ENCODE measurements around the gene SOX8.

SOX8 gene

DNA sequence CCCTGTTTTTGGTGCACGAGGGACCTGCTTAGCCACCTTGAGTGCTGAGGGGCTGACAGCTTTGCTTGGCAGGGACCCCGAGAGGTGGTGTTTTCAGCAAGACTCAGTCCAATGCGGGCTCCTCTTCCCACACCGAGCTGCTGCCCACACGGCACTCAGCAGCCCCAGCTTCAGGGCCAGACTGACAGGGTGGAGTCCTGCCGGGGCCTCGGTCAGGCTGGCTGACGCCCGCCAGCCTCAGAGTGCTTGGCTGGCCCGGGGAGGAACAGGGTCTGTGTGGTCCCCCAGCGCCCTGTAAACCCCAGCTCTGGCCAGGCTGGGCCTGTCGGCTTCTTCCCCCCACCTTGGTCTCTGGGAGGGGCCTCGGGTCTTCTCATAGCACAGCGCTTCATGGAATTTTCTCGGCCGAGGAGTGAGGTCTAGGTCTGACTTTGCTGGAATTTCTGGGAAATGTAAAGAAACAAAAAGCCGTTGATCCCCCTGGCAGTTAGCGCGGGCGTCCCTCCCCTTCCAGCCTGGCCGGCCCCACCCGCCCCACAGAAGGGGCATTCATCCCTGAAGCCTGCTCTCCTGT, 2.6 kb downstream of the SOX8 start:
- DNase-seq (ENCODE audit: low read depth) = no peak
- H3K4me3 ChIP-seq (ENCODE audit: low read depth, low read length) = peak overlapping the region; percentile 48

DNA sequence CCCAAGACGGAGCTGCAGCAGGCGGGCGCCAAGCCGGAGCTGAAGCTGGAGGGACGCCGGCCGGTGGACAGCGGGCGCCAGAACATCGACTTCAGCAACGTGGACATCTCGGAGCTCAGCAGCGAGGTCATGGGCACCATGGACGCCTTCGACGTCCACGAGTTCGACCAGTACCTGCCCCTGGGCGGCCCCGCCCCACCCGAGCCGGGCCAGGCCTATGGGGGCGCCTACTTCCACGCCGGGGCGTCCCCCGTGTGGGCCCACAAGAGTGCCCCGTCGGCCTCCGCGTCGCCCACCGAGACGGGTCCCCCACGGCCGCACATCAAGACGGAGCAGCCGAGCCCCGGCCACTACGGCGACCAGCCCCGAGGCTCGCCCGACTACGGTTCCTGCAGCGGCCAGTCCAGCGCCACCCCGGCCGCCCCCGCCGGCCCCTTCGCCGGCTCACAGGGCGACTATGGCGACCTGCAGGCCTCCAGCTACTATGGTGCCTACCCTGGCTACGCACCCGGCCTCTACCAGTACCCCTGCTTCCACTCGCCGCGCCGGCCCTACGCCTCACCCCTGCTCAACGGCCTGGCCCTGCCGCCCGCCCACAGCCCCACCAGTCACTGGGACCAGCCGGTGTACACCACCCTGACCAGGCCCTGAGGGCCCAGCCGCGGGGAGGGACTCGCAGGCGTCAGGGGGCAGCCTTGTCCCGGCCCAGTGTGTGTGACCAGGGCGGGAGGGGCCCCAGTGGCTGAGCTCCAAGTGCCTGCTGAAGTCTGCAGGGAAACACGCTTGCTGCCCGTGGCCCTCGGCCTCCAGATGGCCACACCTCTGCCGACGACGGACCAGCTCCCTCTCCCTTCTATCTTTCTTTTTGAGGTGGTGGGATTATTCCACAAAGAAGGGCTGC, 3.4 kb downstream of the SOX8 start:
- H3K4me3 ChIP-seq (ENCODE audit: low read depth, low read length) = peak overlapping the region; percentile 3
- DNase-seq (ENCODE audit: low read depth) = no peak

DNA sequence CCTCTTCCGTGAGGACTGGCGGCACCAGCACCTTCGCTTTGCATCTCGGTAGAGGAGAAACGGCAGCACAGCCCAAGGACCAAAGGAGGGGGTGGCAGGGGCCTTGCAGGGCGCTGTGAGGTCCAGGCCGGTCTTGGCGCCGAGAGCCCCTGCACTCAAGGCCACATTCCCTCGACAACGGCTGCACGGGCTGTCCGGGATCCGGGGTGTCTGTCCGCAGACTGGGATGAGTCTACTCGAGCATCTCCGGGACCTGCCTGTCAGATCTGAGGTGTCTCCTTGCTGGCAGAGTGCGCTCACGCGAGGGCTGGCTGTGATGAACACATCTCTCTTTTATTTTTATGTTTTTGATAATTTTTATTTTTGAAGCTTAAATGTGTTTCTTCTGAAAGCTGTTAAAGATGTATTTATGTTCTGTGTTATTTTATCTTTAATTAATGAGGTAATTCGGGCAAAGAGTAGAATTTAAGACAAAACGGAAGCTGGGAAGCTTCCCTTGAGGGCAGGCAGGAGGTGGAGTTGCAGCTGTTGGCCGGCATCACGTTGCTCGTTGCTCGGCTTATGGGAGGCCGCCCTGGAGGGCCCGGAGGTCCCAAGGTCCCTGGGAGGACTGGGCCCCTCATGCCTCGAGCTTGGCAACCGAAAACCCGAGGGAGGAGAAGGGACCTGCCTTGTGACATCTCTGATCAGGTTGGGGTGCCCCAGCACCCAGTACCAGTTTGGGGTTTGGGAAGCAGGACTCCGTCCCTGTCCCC, 4.3 kb downstream of the SOX8 start:
- no peak for DNase-seq (ENCODE audit: low read depth)
- peak overlapping the region; percentile 3 for H3K4me3 ChIP-seq (ENCODE audit: low read depth, low read length)

DNA sequence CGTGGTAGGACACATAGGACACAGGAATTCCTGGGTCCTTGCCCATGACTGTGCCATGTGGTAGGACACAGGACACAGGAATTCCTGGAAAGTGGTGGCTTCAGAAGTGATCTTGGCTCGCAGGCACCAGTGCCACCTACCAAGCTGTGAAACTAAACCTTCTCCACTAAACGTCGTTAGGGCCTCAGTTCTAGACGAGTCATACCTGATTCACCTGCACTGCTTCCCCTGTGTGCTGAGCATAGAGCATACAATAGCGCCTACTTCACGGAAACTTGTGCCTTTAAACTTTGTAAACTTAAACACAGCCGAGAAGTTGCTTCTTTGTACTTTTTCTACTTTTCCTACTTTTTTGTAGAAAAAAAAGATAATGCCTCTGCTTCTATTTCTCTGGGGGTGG, 4.8 kb downstream of the SOX8 start:
- DNase-seq (ENCODE audit: low read depth) = no peak
- no peak overlapping the region for H3K4me3 ChIP-seq (ENCODE audit: low read depth, low read length)

DNA sequence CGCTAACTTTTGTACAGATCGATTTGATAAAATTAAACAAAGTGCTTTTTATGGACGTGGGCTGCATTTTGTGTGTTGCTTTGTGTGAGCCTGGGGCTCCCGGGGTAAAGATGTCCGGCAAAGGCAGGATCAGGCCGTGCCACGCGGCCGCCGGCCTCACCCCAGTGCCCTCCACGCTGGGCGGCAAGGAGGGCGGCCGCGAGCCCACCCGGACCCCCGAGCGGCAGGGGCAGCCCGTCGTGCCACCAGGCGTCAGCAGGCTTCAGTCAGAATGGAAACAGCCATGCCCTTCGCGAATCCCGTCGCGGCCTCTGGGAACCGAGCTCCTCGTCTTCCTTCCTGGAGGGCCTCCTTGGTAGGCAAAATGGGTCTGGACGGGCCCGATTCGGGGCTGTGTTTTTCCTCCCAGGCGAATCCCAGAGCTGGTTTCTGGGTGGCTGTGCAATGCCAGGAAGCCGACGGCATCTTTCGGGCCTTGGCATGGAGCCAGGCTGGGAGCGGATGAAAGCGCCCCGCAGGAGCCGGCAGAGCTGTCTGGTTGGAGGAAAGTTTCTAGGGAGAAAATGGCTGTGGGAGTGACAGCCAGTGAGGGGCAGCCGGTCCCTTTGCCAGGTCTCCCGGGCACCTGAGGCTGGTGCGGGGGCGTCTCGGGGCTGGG, 5.5 kb downstream of the SOX8 start:
- H3K4me3 ChIP-seq (ENCODE audit: low read depth, low read length) = no peak overlapping the region
- no peak for DNase-seq (ENCODE audit: low read depth)

DNA sequence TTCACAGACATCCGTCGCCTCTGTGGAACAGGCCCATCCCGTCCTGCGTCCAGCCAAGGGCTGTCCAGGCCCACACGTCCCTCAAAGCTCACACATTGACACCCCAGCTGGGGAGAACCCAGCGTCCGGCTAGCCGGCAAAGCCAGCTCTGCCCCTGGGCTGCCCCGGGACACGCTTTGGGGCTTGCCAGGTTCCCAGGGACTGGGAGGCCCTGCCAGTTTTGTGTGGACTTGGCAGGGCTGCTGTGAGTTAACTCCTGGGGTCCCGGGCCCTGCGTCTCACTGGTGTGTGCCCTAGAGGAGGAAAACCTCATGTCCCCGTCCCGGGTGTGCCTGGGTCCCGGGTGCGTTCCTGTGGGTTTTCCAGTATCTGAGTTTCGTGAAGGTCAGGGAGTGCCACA, 6.3 kb downstream of the SOX8 start:
- no peak overlapping the region for H3K4me3 ChIP-seq (ENCODE audit: low read depth, low read length)
- no peak for DNase-seq (ENCODE audit: low read depth)

DNA sequence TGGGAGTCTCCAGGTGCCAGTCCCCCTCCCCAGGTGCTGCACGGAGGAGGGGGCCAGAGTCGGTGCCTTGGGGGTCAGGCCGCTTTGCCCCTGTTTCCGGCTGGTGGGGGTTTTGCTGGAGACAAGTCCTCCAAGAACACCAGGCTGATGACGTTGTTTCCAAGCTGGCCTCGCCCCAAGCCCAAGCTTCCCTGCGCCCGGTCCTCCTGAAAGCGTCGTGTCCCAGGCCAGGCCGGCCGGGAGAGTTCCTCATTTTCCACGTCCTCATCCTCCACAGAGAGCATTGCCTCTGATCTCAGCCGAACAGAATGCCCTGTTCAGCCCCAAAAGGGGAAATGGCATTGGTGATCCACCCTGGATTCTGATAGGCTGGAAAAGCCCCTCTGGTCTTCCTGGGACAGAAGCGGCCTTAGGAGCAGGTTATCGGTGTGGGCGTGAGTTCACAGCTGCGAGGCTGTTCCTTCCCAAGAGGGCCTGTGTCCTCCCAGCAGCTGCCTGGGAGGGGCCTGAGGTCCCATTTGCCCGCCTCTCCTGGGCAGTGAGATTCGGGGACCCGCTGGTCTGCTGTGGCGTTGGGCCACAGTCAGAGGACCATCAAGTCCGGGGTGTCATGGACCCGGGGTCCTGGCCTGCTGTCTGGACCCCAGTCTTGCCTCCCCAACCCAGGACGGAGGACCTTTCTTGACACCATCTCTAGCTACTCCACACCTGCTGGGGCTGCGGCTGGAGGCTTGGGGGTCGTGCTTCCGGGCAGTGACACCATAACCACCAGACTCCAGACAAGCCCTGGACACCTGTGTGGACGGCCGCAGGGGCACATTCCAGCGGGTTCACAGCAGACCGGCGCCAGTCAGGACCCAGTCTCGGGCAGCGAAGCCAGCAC, 7.1 kb downstream of the SOX8 start:
- H3K4me3 ChIP-seq (ENCODE audit: low read depth, low read length) = no peak overlapping the region
- DNase-seq (ENCODE audit: low read depth) = no peak

DNA sequence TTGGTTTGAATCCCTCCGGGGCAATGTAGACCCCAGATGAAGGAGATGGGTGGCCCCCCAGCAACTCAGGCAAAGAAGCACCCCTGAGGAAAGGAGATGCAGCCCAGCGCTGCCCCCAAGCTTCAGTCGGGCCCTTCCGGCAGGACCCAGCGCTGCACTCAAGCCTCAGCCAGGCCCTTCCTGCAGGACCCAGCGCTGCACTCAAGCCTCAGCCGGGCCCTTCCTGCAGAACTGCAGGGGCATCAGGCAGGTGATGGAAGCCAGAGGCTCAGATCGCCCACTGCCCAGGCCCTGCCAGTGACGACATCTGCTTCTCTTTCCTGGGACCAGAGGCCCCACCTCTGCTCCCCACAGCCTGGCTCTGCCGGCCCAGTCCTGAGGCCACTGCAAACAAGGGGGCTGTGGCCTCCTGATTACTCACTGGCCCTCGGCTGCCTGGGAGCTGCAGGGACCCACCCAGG, 7.8 kb downstream of the SOX8 start:
- H3K4me3 ChIP-seq (ENCODE audit: low read depth, low read length) = no peak overlapping the region
- DNase-seq (ENCODE audit: low read depth) = no peak

DNA sequence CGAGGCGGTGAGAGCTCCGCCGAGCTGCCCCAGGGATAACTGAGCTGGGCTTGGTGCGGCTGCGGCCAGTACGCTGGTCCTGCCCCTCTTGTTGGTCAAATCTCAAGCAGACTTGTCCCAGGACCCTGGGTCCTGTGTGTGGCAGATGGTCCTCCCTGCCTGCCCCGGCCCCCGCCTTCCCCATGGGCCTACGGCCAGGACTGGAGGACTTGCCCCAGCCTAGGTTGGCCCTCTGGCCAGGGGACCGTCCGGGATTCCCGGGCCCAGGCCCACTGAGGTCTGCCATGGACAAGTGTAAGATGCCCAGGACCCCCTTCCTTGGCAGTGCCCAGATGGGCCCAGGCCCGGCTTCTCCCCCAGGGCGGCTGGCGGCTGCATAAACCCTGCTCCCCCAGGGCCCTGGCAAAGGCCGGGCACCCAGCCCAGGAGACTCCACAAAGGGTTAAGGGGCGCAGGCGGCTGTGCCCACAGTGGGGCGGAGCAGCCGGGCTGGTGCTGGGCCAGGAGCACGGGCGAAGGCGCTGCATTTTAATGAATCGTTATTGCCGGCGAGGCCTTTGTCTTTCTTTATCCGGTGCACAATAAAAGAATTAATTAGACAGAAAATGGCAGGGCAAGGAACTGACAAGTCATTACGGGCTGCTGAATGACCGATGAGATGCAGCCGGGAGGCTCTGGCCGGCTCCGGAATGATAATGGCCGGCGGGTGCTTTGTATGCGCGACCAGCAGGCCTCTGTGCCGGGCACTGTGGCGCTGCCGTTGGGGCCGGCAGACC, 9.1 kb downstream of the SOX8 start:
- H3K4me3 ChIP-seq (ENCODE audit: low read depth, low read length) = no peak overlapping the region
- no peak for DNase-seq (ENCODE audit: low read depth)

DNA sequence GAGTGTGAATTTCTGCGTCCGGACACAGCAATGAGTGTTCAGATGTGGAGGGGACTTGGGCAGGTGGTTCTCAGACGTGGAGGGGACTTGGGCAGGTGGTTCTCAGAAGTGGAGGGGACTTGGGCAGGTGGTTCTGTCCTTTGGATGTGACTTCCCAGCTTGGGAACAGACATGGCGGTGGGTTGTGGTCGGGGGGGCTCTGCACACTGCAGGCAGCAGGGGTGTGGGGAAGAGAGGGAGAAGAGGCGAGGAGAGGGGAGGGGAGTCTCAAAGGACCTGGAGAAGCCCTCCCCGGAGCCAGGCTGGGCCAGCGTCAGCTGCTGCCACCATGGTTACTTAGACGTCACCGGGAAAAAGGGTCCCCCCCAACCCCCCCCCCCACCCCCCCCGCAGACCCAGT, 9.8 kb downstream of the SOX8 start:
- no peak overlapping the region for H3K4me3 ChIP-seq (ENCODE audit: low read depth, low read length)
- no peak for DNase-seq (ENCODE audit: low read depth)

DNA sequence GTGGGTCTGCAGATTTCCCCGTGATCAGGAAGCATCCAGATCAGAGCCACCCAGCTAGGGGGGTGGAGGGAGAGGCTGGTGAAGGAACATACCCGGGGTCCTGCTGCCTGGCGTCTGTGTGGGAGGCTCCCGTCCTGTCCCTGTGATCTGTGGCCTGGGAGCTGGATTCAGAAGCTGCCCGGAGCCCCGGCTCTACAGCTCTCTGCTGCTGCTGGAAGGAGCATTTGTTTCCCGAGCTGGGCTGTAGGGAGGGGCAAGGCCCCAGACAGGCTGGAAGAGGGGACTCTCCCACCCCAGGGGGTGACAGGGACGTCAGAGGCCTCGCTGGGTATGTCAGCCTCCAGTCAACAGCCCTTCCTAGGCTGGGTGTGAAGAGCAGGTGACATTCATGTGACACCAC, 10.2 kb downstream of the SOX8 start:
- no peak overlapping the region for H3K4me3 ChIP-seq (ENCODE audit: low read depth, low read length)
- no peak for DNase-seq (ENCODE audit: low read depth)

DNA sequence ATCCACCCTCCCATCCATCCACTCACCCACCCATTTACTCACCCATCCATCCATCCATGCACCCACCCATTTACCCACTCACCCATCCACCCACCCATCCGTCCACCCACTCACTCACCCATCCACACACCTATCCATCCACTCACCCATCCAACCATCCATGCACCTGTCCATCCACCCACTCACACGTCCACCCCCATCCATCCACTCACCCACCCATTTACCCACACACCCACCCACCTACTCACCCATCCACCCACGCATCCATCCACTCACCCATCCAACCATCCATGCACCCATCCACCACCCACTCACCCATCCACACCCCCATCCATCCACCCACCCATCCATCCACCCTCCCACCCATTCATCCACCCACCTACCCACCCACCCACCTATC, 12.2 kb downstream of the SOX8 start:
- no peak for DNase-seq (ENCODE audit: low read depth)
- no peak overlapping the region for H3K4me3 ChIP-seq (ENCODE audit: low read depth, low read length)

DNA sequence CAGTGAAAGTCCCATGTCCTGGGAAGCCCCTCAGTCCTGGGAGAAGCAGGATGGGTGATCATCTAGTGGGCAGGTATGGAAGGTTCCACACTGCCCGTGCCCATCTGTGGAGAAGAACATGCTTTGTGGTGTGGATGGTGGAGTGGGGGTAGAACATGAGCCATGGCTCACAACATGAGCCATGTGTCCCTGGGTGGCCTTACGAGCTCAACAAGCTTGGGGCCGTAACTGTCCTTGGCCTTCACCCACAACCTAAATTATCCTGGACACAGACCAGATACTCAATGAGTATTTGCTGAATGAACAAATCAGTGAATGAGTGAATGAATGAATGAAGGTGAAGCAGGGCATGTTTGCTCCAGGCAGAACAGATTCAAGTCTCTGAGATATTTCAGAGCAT, 13.5 kb downstream of the SOX8 start:
- H3K4me3 ChIP-seq (ENCODE audit: low read depth, low read length) = no peak overlapping the region
- DNase-seq (ENCODE audit: low read depth) = peak; percentile 29

DNA sequence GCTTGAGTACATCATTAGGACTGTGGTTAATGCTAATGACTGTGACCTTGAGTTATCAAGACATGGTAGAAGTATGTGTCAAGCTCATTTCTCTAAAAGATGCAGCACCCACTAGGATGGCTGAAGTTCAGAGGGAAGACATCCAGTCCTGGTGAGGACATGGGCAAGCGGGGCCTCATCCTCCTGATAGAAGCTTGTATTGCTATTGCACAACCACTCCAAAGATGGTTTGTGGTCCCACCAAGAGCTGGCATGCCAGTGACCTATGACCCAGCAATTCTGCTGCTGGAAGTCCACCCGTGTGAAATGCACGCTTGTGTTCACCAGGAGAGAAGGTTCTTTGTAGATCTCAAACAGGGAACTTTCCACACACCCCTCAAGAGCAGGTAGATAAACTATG, 14.2 kb downstream of the SOX8 start:
- no peak for DNase-seq (ENCODE audit: low read depth)
- no peak overlapping the region for H3K4me3 ChIP-seq (ENCODE audit: low read depth, low read length)

DNA sequence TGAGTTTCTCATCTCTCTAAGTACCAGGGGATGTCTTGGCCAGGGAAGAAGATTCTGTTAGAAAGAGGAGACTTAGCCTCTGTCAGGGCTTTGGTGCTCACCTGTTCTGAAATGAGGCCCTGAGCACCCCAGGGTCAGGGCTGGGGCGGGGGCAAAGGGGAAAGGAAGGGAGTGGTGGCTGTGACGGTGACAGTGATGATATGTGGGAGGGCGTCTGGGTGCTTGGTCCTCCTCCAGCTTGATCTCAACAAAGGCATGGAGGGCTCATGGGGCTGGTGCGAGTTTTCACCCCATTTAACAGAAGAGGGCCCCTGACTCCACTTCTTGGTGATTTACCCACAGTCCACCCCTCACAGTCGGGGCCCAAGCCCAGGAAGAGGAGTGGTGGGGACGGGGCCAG, 15.1 kb downstream of the SOX8 start:
- H3K4me3 ChIP-seq (ENCODE audit: low read depth, low read length) = no peak overlapping the region
- no peak for DNase-seq (ENCODE audit: low read depth)

DNA sequence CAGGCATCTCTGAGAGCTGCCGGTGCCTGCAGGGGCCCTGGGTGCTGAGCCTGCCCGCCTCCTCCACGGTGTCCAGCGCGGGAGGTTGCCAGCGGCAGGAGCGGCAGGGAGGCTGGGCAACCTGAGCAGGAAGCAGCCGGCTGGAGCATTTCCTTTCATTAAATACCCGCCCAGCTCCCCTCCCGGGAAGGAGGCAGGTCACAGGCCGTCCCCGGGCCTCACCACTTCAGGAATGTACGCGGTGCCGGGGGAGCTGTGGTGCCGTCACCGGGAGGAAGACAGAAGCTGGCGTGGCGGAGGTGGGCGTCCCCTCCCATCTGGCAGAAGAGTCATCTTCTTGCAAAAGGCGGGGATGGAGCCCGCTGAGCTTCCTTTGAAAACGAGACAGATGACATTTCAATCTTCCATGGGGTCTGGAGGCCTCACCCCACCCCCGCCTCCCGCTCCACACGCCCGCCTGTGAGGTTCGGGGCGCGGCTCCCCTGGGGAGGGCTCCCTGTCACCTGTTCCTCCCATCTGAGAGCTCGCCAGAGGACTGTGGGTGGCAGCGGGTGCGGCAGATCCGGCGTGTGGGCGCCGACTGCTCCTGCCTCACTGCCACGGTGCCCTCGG, 16.0 kb downstream of the SOX8 start:
- DNase-seq (ENCODE audit: low read depth) = peak; percentile 25
- no peak overlapping the region for H3K4me3 ChIP-seq (ENCODE audit: low read depth, low read length)

DNA sequence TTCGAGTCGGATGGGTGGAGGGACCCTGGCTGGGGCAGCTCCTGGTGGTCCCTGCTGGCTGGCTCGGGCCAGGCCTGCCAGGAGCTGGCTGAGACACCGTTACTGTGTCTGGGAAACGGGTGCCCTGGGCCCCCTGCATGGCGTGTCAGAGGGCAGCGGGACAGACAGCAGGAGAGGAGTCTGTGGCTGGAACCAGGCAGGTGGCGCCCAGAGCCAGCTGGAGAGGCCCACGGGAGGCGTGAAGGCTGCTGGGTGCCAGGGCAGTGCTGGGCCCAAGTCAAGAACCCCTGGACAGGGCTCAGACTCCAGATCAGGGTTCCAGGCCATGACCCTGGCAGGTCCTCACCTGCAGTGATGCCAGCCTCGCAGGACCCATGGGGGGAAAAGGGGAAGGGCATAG, 16.6 kb downstream of the SOX8 start:
- no peak for DNase-seq (ENCODE audit: low read depth)
- H3K4me3 ChIP-seq (ENCODE audit: low read depth, low read length) = no peak overlapping the region

DNA sequence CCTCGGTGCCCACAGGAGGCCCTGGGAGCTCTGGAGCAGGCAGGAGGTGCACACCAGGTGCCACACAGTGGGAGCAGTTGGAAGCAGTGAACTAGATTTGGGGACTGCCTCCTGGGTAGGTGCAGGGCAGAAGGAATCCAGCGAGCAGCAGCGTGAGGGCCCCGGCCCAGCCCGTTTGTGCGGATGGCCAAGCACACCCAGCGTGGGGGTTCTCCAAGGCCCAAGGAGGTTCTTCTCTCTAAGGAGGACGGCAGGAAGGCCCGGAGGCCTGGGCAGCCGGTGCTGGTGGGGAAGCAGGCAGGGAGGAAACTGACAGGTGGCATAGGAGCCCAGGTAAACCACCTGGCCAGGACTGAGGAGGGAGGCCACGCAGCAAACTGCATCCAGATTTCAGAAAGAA, 17.0 kb downstream of the SOX8 start:
- DNase-seq (ENCODE audit: low read depth) = no peak
- no peak overlapping the region for H3K4me3 ChIP-seq (ENCODE audit: low read depth, low read length)
